NCI-H774 (cell line): ENCODE measurements around the gene ABLIM3.

ENCODE experiments used
- DNase-seq: peaks from one replicate; lab custom pipeline; 2025; lab: John Stamatoyannopoulos, UW

ABLIM3 gene

GRCh38 chr5:149219584-149219983, 78.3 kb downstream of the ABLIM3 start:
- DNase-seq: no peak

GRCh38 chr5:149220750-149221149, 79.5 kb downstream of the ABLIM3 start:
- DNase-seq: no peak

GRCh38 chr5:149221326-149221725, 80.0 kb downstream of the ABLIM3 start:
- DNase-seq: no peak

- DNase-seq: no peak
Measured at GRCh38 chr5:149221731-149222342, 80.5 kb downstream of the ABLIM3 start.

- no peak for DNase-seq
Measured at GRCh38 chr5:149223081-149223848, 82.0 kb downstream of the ABLIM3 start.

- no peak for DNase-seq
Measured at GRCh38 chr5:149224282-149224681, 83.0 kb downstream of the ABLIM3 start.

- no peak for DNase-seq
Measured at GRCh38 chr5:149227168-149227826, 86.0 kb downstream of the ABLIM3 start.

- no peak for DNase-seq
Measured at GRCh38 chr5:149228618-149229297, 87.5 kb downstream of the ABLIM3 start.

GRCh38 chr5:149229298-149229937, 88.1 kb downstream of the ABLIM3 start:
- DNase-seq: no peak

GRCh38 chr5:149235841-149236240, 94.5 kb downstream of the ABLIM3 start:
- DNase-seq: no peak

GRCh38 chr5:149237662-149238061, 96.4 kb downstream of the ABLIM3 start:
- no peak for DNase-seq

GRCh38 chr5:149238540-149238939, 97.2 kb downstream of the ABLIM3 start:
- no peak for DNase-seq

- DNase-seq: no peak
Measured at GRCh38 chr5:149239917-149240316, 98.6 kb downstream of the ABLIM3 start.

- no peak for DNase-seq
Measured at GRCh38 chr5:149240354-149240998, 99.2 kb downstream of the ABLIM3 start.

GRCh38 chr5:149242339-149242738, 101.0 kb downstream of the ABLIM3 start:
- DNase-seq: no peak

GRCh38 chr5:149246906-149247305, 105.6 kb downstream of the ABLIM3 start:
- DNase-seq: no peak

- no peak for DNase-seq
Measured at GRCh38 chr5:149247726-149248125, 106.4 kb downstream of the ABLIM3 start.

GRCh38 chr5:149251546-149251945, 110.3 kb downstream of the ABLIM3 start:
- DNase-seq: no peak

GRCh38 chr5:149254506-149254905, 113.2 kb downstream of the ABLIM3 start:
- no peak for DNase-seq

GRCh38 chr5:149256451-149256850, 115.2 kb downstream of the ABLIM3 start:
- no peak for DNase-seq

- no peak for DNase-seq
Measured at GRCh38 chr5:149257131-149257530, 115.8 kb downstream of the ABLIM3 start.
